ENCODE results near the gene ITPR3. TPM values are rescaled to one million over a fixed set of nuclear protein-coding genes. Genes with fewer than 3 reads are reported as not detected.

Gene ITPR3
- total RNA-seq, 1 donor from 2014 or later, result 17.7 TPM

- no peaks in the 10 kb centered on the region for H3K9me3 Mint-ChIP-seq (ENCODE audit: unreplicated experiment)
- H3K27ac Mint-ChIP-seq (ENCODE audit: unreplicated experiment), result peak overlapping the region; percentile 20
- peaks cover 6% of the 10 kb centered on the region for H3K36me3 Mint-ChIP-seq (ENCODE audit: low read depth, unreplicated experiment)
- Histone ChIP-seq H2AFZ (ENCODE audit: low read depth, low read length) (no peak overlapping the region), H4K20me1 (ENCODE audit: insufficient read depth, low read length) (peaks cover 4% of the 10 kb centered on the region), H3K4me2 (ENCODE audit: low read length) (peak overlapping the region; percentile 32), H3K27ac (ENCODE audit: low read depth, low read length) (no peak overlapping the region), H3K9ac (ENCODE audit: low read length) (no peak overlapping the region), H3K4me3 (ENCODE audit: insufficient read depth, low read depth, low read length) (no peak overlapping the region), H3K9me3 (ENCODE audit: insufficient read depth, low read depth, low read length) (no peaks in the 10 kb centered on the region), H3K4me1 (ENCODE audit: insufficient read depth, low read length) (peaks cover 47% of the 10 kb centered on the region), H3K27me3 (ENCODE audit: insufficient read depth, low read length) (no peaks in the 10 kb centered on the region), H3K36me3 (ENCODE audit: insufficient read depth, low read length) (no peaks in the 10 kb centered on the region), H3K79me2 (ENCODE audit: insufficient read depth, low read length) (no peaks in the 10 kb centered on the region)
- H3K4me1 Mint-ChIP-seq (ENCODE audit: low read depth, unreplicated experiment), result peaks cover 30% of the 10 kb centered on the region
- H3K4me3 Mint-ChIP-seq (ENCODE audit: unreplicated experiment), result no peak overlapping the region
- DNase-seq (ENCODE audit: low read depth) (peak; percentile 65), FAIRE-seq (no peak)
- H3K27me3 Mint-ChIP-seq (ENCODE audit: low read depth, unreplicated experiment), result no peaks in the 10 kb centered on the region
- no peak for TF ChIP-seq CTCF (IDR thresholded peaks at IDR 0.05; ENCODE audit: insufficient read depth, low read depth, low read length)
- no peak for TF ChIP-seq EZH2 (IDR thresholded peaks at IDR 0.05; ENCODE audit: insufficient read depth, low read length)
Observed at GRCh38 chr6:33696548-33697518, 75.7 kb downstream of the ITPR3 start.

GRCh38 chr6:33697845-33698244, 76.7 kb downstream of the ITPR3 start:
- TF ChIP-seq EZH2 (IDR thresholded peaks at IDR 0.05; ENCODE audit: insufficient read depth, low read length), result no peak
- no peak for TF ChIP-seq CTCF (IDR thresholded peaks at IDR 0.05; ENCODE audit: insufficient read depth, low read depth, low read length)
- peaks cover 6% of the 10 kb centered on the region for H3K36me3 Mint-ChIP-seq (ENCODE audit: low read depth, unreplicated experiment)
- H3K27ac Mint-ChIP-seq (ENCODE audit: unreplicated experiment), result peak overlapping the region; percentile 20

DNA sequence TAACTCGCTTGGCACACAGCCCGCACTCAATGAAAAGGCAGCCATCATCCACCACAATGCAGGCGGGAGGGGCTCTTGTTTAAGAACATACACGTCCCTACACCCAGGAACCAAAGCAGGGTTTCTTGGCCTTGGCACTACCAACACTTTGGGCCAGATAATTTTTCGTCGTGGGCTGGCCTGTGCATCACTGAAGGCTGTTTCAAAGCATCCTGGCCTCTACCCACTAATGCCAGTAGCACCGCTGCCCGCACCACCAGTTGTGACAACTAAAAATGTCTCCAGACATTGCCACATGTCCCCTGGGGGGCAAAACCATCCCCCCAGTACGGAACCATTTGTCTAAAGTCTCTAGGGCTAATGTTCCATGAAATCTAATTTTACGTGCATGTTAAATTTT, 77.4 kb downstream of the ITPR3 start:
- H3K27me3 Mint-ChIP-seq (ENCODE audit: low read depth, unreplicated experiment), result no peaks in the 10 kb centered on the region
- no peak overlapping the region for H3K27ac ChIP-seq (ENCODE audit: low read depth, low read length)
- peak overlapping the region; percentile 19 for H3K27ac Mint-ChIP-seq (ENCODE audit: unreplicated experiment)
- TF ChIP-seq EZH2 (IDR thresholded peaks at IDR 0.05; ENCODE audit: insufficient read depth, low read length), result no peak
- no peak for TF ChIP-seq CTCF (IDR thresholded peaks at IDR 0.05; ENCODE audit: insufficient read depth, low read depth, low read length)
- FAIRE-seq (no peak), DNase-seq (ENCODE audit: low read depth) (no peak)
- no peaks in the 10 kb centered on the region for H3K9me3 ChIP-seq (ENCODE audit: insufficient read depth, low read depth, low read length)
- peaks cover 23% of the 10 kb centered on the region for H3K4me1 Mint-ChIP-seq (ENCODE audit: low read depth, unreplicated experiment)
- no peak overlapping the region for H2AFZ ChIP-seq (ENCODE audit: low read depth, low read length)
- no peaks in the 10 kb centered on the region for H3K9me3 Mint-ChIP-seq (ENCODE audit: unreplicated experiment)
- H3K79me2 ChIP-seq (ENCODE audit: insufficient read depth, low read length), result no peaks in the 10 kb centered on the region
- H3K4me1 ChIP-seq (ENCODE audit: insufficient read depth, low read length), result peaks cover 34% of the 10 kb centered on the region
- no peaks in the 10 kb centered on the region for H3K36me3 ChIP-seq (ENCODE audit: insufficient read depth, low read length)
- H3K9ac ChIP-seq (ENCODE audit: low read length), result no peak overlapping the region
- H4K20me1 ChIP-seq (ENCODE audit: insufficient read depth, low read length), result peaks cover 4% of the 10 kb centered on the region
- H3K4me3 Mint-ChIP-seq (ENCODE audit: unreplicated experiment), result no peak overlapping the region
- no peak overlapping the region for H3K4me3 ChIP-seq (ENCODE audit: insufficient read depth, low read depth, low read length)
- peaks cover 4% of the 10 kb centered on the region for H3K36me3 Mint-ChIP-seq (ENCODE audit: low read depth, unreplicated experiment)
- H3K27me3 ChIP-seq (ENCODE audit: insufficient read depth, low read length), result no peaks in the 10 kb centered on the region
- no peak overlapping the region for H3K4me2 ChIP-seq (ENCODE audit: low read length)

More at GRCh38 chr6:33697845-33698244, 76.7 kb downstream of the ITPR3 start:
- Histone ChIP-seq H2AFZ (ENCODE audit: low read depth, low read length) (no peak overlapping the region), H3K27me3 (ENCODE audit: insufficient read depth, low read length) (no peaks in the 10 kb centered on the region), H3K9ac (ENCODE audit: low read length) (no peak overlapping the region), H4K20me1 (ENCODE audit: insufficient read depth, low read length) (peaks cover 4% of the 10 kb centered on the region), H3K79me2 (ENCODE audit: insufficient read depth, low read length) (no peaks in the 10 kb centered on the region), H3K36me3 (ENCODE audit: insufficient read depth, low read length) (no peaks in the 10 kb centered on the region), H3K27ac (ENCODE audit: low read depth, low read length) (no peak overlapping the region), H3K9me3 (ENCODE audit: insufficient read depth, low read depth, low read length) (no peaks in the 10 kb centered on the region), H3K4me3 (ENCODE audit: insufficient read depth, low read depth, low read length) (no peak overlapping the region), H3K4me1 (ENCODE audit: insufficient read depth, low read length) (peaks cover 37% of the 10 kb centered on the region), H3K4me2 (ENCODE audit: low read length) (no peak overlapping the region)
- Mint-ChIP-seq H3K27me3 (ENCODE audit: low read depth, unreplicated experiment) (no peaks in the 10 kb centered on the region), H3K9me3 (ENCODE audit: unreplicated experiment) (no peaks in the 10 kb centered on the region), H3K4me1 (ENCODE audit: low read depth, unreplicated experiment) (peaks cover 24% of the 10 kb centered on the region), H3K4me3 (ENCODE audit: unreplicated experiment) (no peak overlapping the region)
- no peak for DNase-seq (ENCODE audit: low read depth)
- FAIRE-seq, result no peak
